A549 (cell line): ENCODE data around the gene COG3. TPM values are rescaled to one million over a fixed set of nuclear protein-coding genes. Genes with fewer than 3 reads are reported as not detected.

Experiments
- ATAC-seq, 2 experiments: fragments of 200-7000 bp in 1 of 2; fragments of >200 bp in 1 of 2; cut with Nextera tagmentation in 1 of 2; cut with Tn5 transposase in 1 of 2; 3 replicates each; pipeline versions ENCODE4 v1.8.0 to v1.9.1; 2018 to 2020; ENCODE audit warnings: mild to moderate bottlenecking in 1 of 2, moderate library complexity in 1 of 2
- CTCF ChIA-PET: fragments of 300-600 bp; sonication (Branson Sonifier 250); formaldehyde crosslinking; extraction: SDS; loops from one replicate; lab custom pipeline; 2021; ENCODE audit warnings: antibody characterized with exemption, inconsistent platforms; lab: Yijun Ruan, JAX
- POLR2A ChIA-PET: fragments of 350-600 bp; formaldehyde crosslinking; extraction: SDS; loops from one replicate; lab custom pipeline; 2021; ENCODE audit warnings: antibody characterized with exemption, inconsistent platforms; lab: Yijun Ruan, JAX
- DNase-seq, 2 experiments: peaks; one replicate each; pipeline versions ENCODE4 v3.0.0 to v3.0.0-alpha.2; 2011 to 2016; ENCODE audit warnings: low read depth in 1 of 2, low spot score in 1 of 2
- FAIRE-seq: peaks from 2 replicates; lab custom pipeline; 2011; peaks lifted over from hg19 to GRCh38; lab: Jason Lieb, UNC
- H3K27ac ChIP-seq, 2 experiments: fragments of >200 bp; sonication (Bioruptor Twin); formaldehyde crosslinking; 3 replicates each; pipeline ENCODE4 v1.5.1; 2016 to 2017
- H3K4me1 ChIP-seq: fragments of >200 bp; sonication (Bioruptor Twin); formaldehyde crosslinking; 3 replicates; pipeline ENCODE4 v1.6.1; 2016
- H3K4me2 ChIP-seq: fragments of >200 bp; sonication (Bioruptor Twin); formaldehyde crosslinking; 3 replicates; pipeline ENCODE4 v1.6.1; 2016
- H3K4me3 ChIP-seq: fragments of >200 bp; sonication (Bioruptor Twin); formaldehyde crosslinking; 3 replicates; pipeline ENCODE4 v1.5.1; 2016
- H3K9me3 ChIP-seq: fragments of >200 bp; sonication (Bioruptor Twin); formaldehyde crosslinking; 3 replicates; pipeline ENCODE4 v1.6.1; 2016
- CBX8 ChIP-seq: fragments of 200-600 bp; sonication (generic); IDR thresholded peaks from 2 replicates; pipeline ENCODE4 v1.6.1; 2016
- CHD2 ChIP-seq: fragments of 150-350 bp; IDR thresholded peaks from 2 replicates; pipeline ENCODE4 v1.6.1; 2014; ENCODE audit warnings: low read length; ENCODE audit not compliant: partially characterized antibody
- EHMT2 ChIP-seq: fragments of 200-600 bp; sonication (generic); IDR thresholded peaks from 2 replicates; pipeline ENCODE4 v1.6.1; 2016; ENCODE audit warnings: antibody characterized with exemption, low read depth, mild to moderate bottlenecking, moderate library complexity
- GATA3 ChIP-seq: IDR thresholded peaks from 2 replicates; pipeline ENCODE4 v1.6.1; 2012; ENCODE audit warnings: borderline replicate concordance
- HEYL ChIP-seq: fragments of 250-450 bp; sonication (Bioruptor Pico); IDR thresholded peaks from 2 replicates; pipeline ENCODE4 v1.8.0; 2021; ENCODE audit warnings: mild to moderate bottlenecking, moderate library complexity
- HOXA7 ChIP-seq: fragments of 250-450 bp; sonication (Bioruptor Pico); IDR thresholded peaks from 2 replicates; pipeline ENCODE4 v1.5.0; 2020; ENCODE audit warnings: mild to moderate bottlenecking, moderate library complexity
- HOXB5 ChIP-seq: fragments of 250-450 bp; sonication (Bioruptor Pico); IDR thresholded peaks from 2 replicates; pipeline ENCODE4 v1.5.0; 2020; ENCODE audit warnings: mild to moderate bottlenecking, moderate library complexity
- JUN ChIP-seq, 2 experiments: fragments of >200 bp; sonication (Bioruptor Twin); formaldehyde crosslinking; IDR thresholded peaks; 2 replicates in 1 of 2; 3 replicates in 1 of 2; pipeline ENCODE4 v1.6.1; 2016 to 2017
- JUNB ChIP-seq: fragments of >200 bp; sonication (Bioruptor Twin); formaldehyde crosslinking; IDR thresholded peaks from 2 replicates; pipeline ENCODE4 v1.6.1; 2016
- KDM1A ChIP-seq: fragments of 200-600 bp; sonication (generic); IDR thresholded peaks from 2 replicates; pipeline ENCODE4 v1.6.1; 2016; ENCODE audit warnings: low read depth, mild to moderate bottlenecking
- MAFK ChIP-seq: fragments of 450-650 bp; IDR thresholded peaks from 2 replicates; pipeline ENCODE4 v1.6.1; 2014; ENCODE audit not compliant: partially characterized antibody
- MAX ChIP-seq: IDR thresholded peaks from 2 replicates; pipeline ENCODE4 v1.6.1; 2012
- MAZ ChIP-seq: fragments of 150-350 bp; IDR thresholded peaks from 2 replicates; pipeline ENCODE4 v1.6.1; 2014; ENCODE audit warnings: antibody characterized with exemption, low read depth, low read length, borderline replicate concordance
- NR3C1 ChIP-seq: fragments of >200 bp; sonication (Bioruptor Twin); formaldehyde crosslinking; IDR thresholded peaks from 3 replicates; pipeline ENCODE4 v1.6.1; 2017
- RAD21 ChIP-seq, 2 experiments: fragments of >200 bp in 1 of 2; sonication (Bioruptor Twin) in 1 of 2; formaldehyde crosslinking in 1 of 2; IDR thresholded peaks in 1 of 2; conservative IDR thresholded peaks in 1 of 2; 2 replicates in 1 of 2; 3 replicates in 1 of 2; pipeline ENCODE4 v1.6.1; 2012 to 2018; ENCODE audit warnings: inconsistent platforms in 1 of 2
- RCOR1 ChIP-seq: fragments of 150-350 bp; IDR thresholded peaks from 2 replicates; pipeline ENCODE4 v1.6.1; 2014; ENCODE audit warnings: antibody characterized with exemption, low read length, low read depth
- SMC3 ChIP-seq: fragments of >200 bp; sonication (Bioruptor Twin); formaldehyde crosslinking; IDR thresholded peaks from 3 replicates; pipeline ENCODE4 v1.6.1; 2018; ENCODE audit warnings: inconsistent platforms
- ZC3H11A ChIP-seq: fragments of 450-650 bp; IDR thresholded peaks from 2 replicates; pipeline ENCODE4 v1.6.1; 2014; ENCODE audit warnings: antibody characterized with exemption, mild to moderate bottlenecking
- WGBS: methylation state at CpG from one replicate; pipeline ENCODE4 v1.1.6; 2017; ENCODE audit errors: missing lambda C conversion rate; 5-methylcytosine and 5-hydroxymethylcytosine counted together
- polyA plus RNA-seq, 4 experiments: library from polyadenylated mRNA; depleted of rRNA in 3 of 4; stranded (reverse); fragments of >200 nt; fragmentation: RNase III in 1 of 4; extraction: RNeasy Plus Mini Kit Qiagen cat#74134 plus additional on column Dnase treatment in 1 of 4; gene quantifications; 2 replicates in 3 of 4; 3 replicates in 1 of 4; pipeline ENCODE4 v1.2.3, GENCODE V29; 2011 to 2017
- TF ChIP-seq, protein P1 (sequence below): fragments of 450-650 bp; IDR thresholded peaks from 2 replicates; pipeline ENCODE4 v1.6.1; 2014; ENCODE audit warnings: antibody characterized with exemption
- TF ChIP-seq, protein P2 (sequence below): fragments of 150-350 bp; IDR thresholded peaks from 2 replicates; pipeline ENCODE4 v1.6.1; 2014; ENCODE audit warnings: low read depth, mild to moderate bottlenecking, low read length

Gene COG3
- polyA plus RNA-seq, 2 of the 4 experiments (the other 2 are of a cell fraction), result 8.2 to 23.3 TPM

GRCh38 chr13:45451282-45451681 lies 13.5 kb upstream of the COG3 start:
- no peak for TF ChIP-seq MAFK
- no peak for TF ChIP-seq JUNB
- TF ChIP-seq, protein P1, sequence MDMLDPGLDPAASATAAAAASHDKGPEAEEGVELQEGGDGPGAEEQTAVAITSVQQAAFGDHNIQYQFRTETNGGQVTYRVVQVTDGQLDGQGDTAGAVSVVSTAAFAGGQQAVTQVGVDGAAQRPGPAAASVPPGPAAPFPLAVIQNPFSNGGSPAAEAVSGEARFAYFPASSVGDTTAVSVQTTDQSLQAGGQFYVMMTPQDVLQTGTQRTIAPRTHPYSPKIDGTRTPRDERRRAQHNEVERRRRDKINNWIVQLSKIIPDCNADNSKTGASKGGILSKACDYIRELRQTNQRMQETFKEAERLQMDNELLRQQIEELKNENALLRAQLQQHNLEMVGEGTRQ, result no peak
- no peak for TF ChIP-seq JUN (IDR thresholded peaks at IDR 0.05)
- TF ChIP-seq KDM1A, result no peak
- no peak for TF ChIP-seq MAX
- no peak for TF ChIP-seq HOXB5 (CRISPR knock-in tag)
- no peak for TF ChIP-seq HOXA7 (CRISPR knock-in tag)
- TF ChIP-seq RAD21 (conservative IDR thresholded peaks at IDR 0.05 in 1 of 2, IDR thresholded peaks at IDR 0.05 in 1 of 2), result no peak
- TF ChIP-seq SMC3, result no peak
- H3K4me1 ChIP-seq, result 0 out of 3 replicates have a peak, but pooled peaks cover 5% of the 10 kb centered on the region
- no peaks in the 10 kb centered on the region for H3K9me3 ChIP-seq
- 84% methylated on average over 4 of the region's 4 CpGs for WGBS
- CTCF ChIA-PET, result no interaction called here
- no peak overlapping the region for H3K27ac ChIP-seq
- no peak overlapping the region for H3K4me3 ChIP-seq
- ATAC-seq, result no peak
- DNase-seq, result no peak
- no peak overlapping the region for H3K4me2 ChIP-seq
- POLR2A ChIA-PET, result interaction anchor here (0.5 kb wide), 1 partner anchor 23 kb away, joined by 4 read pairs; no protein-coding TSS in a partner anchor
- FAIRE-seq, result no peak

DNA sequence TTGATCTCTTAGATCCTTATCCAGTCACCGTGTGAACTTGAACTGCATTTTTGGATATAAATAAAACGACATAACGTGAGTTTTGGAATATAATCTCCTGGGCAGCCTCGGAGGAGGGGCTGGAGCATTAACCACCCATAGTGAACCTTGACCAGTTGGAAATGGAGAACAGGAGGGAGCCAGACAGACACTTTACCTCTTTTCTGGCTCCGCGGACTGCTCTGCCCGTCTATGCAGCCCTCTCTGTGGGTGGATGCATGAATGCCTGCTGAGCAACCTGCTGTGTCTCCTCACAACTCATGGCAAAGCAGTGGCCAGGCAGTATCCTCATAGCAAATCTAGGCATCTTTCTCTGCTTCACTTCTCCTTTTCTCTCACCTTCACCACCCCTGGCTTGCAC lies 10.5 kb upstream of the COG3 start:
- WGBS, result 37% methylated on average over 7 of the region's 7 CpGs
- DNase-seq, result no peak
- TF ChIP-seq, protein P1, result no peak
- TF ChIP-seq, all 56 proteins: peak for 0
- no peak for FAIRE-seq
- no peak for ATAC-seq
- Histone ChIP-seq H3K9me3 (no peaks in the 10 kb centered on the region), H3K4me1 (no peaks in the 10 kb centered on the region), H3K27ac (no peak overlapping the region), H3K4me3 (no peak overlapping the region), H3K4me2 (no peak overlapping the region)
- ChIA-PET POLR2A (no interaction called here), CTCF (interaction anchor here (1.4 kb wide), 1 partner anchor 11 kb away, joined by 3 read pairs; no protein-coding TSS in a partner anchor)

GRCh38 chr13:45456196-45456972 lies 8.4 kb upstream of the COG3 start:
- no peak for FAIRE-seq
- 39% methylated on average over 2 of the region's 2 CpGs for WGBS
- H3K4me2 ChIP-seq, result no peak overlapping the region

More at GRCh38 chr13:45456196-45456972, 8.4 kb upstream of the COG3 start:
- no peak overlapping the region for H3K4me3 ChIP-seq
- CTCF ChIA-PET, result no interaction called here
- no peaks in the 10 kb centered on the region for H3K4me1 ChIP-seq
- H3K9me3 ChIP-seq, result no peaks in the 10 kb centered on the region
- no peak for DNase-seq
- POLR2A ChIA-PET, result no interaction called here
- ATAC-seq, result no peak
- TF ChIP-seq NR3C1 (no peak), ZC3H11A (no peak), CBX8 (no peak), RCOR1 (no peak), MAZ (no peak), JUN (IDR thresholded peaks at IDR 0.05) (no peak), MAX (no peak), GATA3 (no peak), HEYL (CRISPR knock-in tag) (no peak), JUNB (no peak), CHD2 (no peak), EHMT2 (no peak)
- TF ChIP-seq, protein P1, result no peak
- TF ChIP-seq, protein P2, sequence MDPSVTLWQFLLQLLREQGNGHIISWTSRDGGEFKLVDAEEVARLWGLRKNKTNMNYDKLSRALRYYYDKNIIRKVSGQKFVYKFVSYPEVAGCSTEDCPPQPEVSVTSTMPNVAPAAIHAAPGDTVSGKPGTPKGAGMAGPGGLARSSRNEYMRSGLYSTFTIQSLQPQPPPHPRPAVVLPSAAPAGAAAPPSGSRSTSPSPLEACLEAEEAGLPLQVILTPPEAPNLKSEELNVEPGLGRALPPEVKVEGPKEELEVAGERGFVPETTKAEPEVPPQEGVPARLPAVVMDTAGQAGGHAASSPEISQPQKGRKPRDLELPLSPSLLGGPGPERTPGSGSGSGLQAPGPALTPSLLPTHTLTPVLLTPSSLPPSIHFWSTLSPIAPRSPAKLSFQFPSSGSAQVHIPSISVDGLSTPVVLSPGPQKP, result no peak
- TF ChIP-seq, all 56 proteins: peak for 0
- H3K27ac ChIP-seq, result no peak overlapping the region
